GM18867 (cell line): ENCODE data around the gene SIK2.

Experiments
- ATAC-seq: cut with Tn5 transposase; IDR thresholded peaks from one replicate; pipeline ENCODE4 v1.9.1; 2021; ENCODE audit warnings: mild to moderate bottlenecking, moderate library complexity; ENCODE audit not compliant: unreplicated experiment

The SIK2 gene

GRCh38 chr11:111778047-111778558 lies 175.9 kb downstream of the SIK2 start:
- no peak for ATAC-seq

GRCh38 chr11:111779118-111779517 lies 176.9 kb downstream of the SIK2 start:
- ATAC-seq, result no peak
